Smooth muscle cell (in vitro differentiated cells): ENCODE measurements around the gene EYA2. TPM values are rescaled to one million over a fixed set of nuclear protein-coding genes. Genes with fewer than 3 reads are reported as not detected.

Source experiments
- DNase-seq: peaks from one replicate; lab custom pipeline; 2025; ENCODE audit not compliant: unreplicated experiment; lab: John Stamatoyannopoulos, UW
- H2AFZ ChIP-seq: fragments of 200-600 bp; sonication (generic); 2 replicates; pipeline ENCODE4 v1.6.0; 2016; ENCODE audit warnings: antibody characterized with exemption, low read depth, mild to moderate bottlenecking
- H3F3A ChIP-seq: fragments of 200-600 bp; sonication (generic); 2 replicates; pipeline ENCODE4 v1.6.0; 2017; ENCODE audit warnings: antibody characterized with exemption, low read depth
- H3K27ac ChIP-seq: fragments of 200-600 bp; sonication (generic); 2 replicates; pipeline ENCODE4 v1.5.1; 2016; ENCODE audit warnings: low read depth, mild to moderate bottlenecking
- H3K27me3 ChIP-seq: fragments of 200-600 bp; sonication (generic); 2 replicates; pipeline ENCODE4 v1.6.1; 2016; ENCODE audit warnings: low read depth, mild to moderate bottlenecking
- H3K36me3 ChIP-seq: fragments of 200-600 bp; sonication (generic); 2 replicates; pipeline ENCODE4 v1.5.1; 2016; ENCODE audit warnings: low read depth
- H3K4me1 ChIP-seq: fragments of 200-600 bp; sonication (generic); 2 replicates; pipeline ENCODE4 v1.5.1; 2016; ENCODE audit warnings: low read depth
- H3K4me2 ChIP-seq: fragments of 200-600 bp; sonication (generic); 2 replicates; pipeline ENCODE4 v1.6.0; 2016; ENCODE audit warnings: mild to moderate bottlenecking
- H3K4me3 ChIP-seq: fragments of 200-600 bp; sonication (generic); 2 replicates; pipeline ENCODE4 v1.5.1; 2016; ENCODE audit warnings: mild to moderate bottlenecking
- H3K79me2 ChIP-seq: fragments of 200-600 bp; sonication (generic); 2 replicates; pipeline ENCODE4 v1.6.0; 2016; ENCODE audit warnings: low read depth, mild to moderate bottlenecking
- H3K9ac ChIP-seq: fragments of 200-600 bp; sonication (generic); 2 replicates; pipeline ENCODE4 v1.6.0; 2016; ENCODE audit warnings: low read depth
- H3K9me3 ChIP-seq: fragments of 200-600 bp; sonication (generic); replicated peaks from 2 replicates; pipeline ENCODE4 v1.5.1; 2016; ENCODE audit warnings: low read depth
- H4K20me1 ChIP-seq: fragments of 200-600 bp; sonication (generic); 2 replicates; pipeline ENCODE4 v1.6.0; 2016; ENCODE audit warnings: low read depth
- CTCF ChIP-seq: fragments of 200-600 bp; sonication (generic); IDR thresholded peaks from 2 replicates; pipeline ENCODE4 v1.5.1; 2017; ENCODE audit warnings: borderline replicate concordance, mild to moderate bottlenecking, antibody characterized with exemption; ENCODE audit not compliant: insufficient read depth, poor library complexity, severe bottlenecking
- WGBS: methylation state at CpG from one replicate; pipeline ENCODE4 v1.1.7; 2016; ENCODE audit warnings: low lambda C conversion rate; 5-methylcytosine and 5-hydroxymethylcytosine counted together
- polyA plus RNA-seq: library from polyadenylated mRNA; unstranded; fragments of >200 nt; fragmentation: Nextera tagmentation; extraction: Ambion mirVana; gene quantifications from 2 replicates; pipeline ENCODE4 v1.2.1, GENCODE V29; 2016
- total RNA-seq: library from RNA; depleted of rRNA; stranded (reverse); fragments of >200 nt; gene quantifications from 2 replicates; pipeline ENCODE4 v1.2.3, GENCODE V29; 2014

The EYA2 gene
- total and polyA plus RNA-seq, 2 experiments from 2014 or later = 0.98 to 1.3 TPM

- Histone ChIP-seq H3K4me1 (no peaks in the 10 kb centered on the region), H2AFZ (no peak overlapping the region), H3K27me3 (no peaks in the 10 kb centered on the region), H4K20me1 (peaks cover 12% of the 10 kb centered on the region), H3K79me2 (peaks cover under 1% of the 10 kb centered on the region), H3K9ac (no peak overlapping the region), H3K27ac (no peak overlapping the region), H3K9me3 (no peaks in the 10 kb centered on the region), H3K36me3 (peaks cover 9% of the 10 kb centered on the region), H3K4me2 (no peak overlapping the region), H3K4me3 (no peak overlapping the region), H3F3A (no peaks in the 10 kb centered on the region)
- no peak for TF ChIP-seq CTCF
- WGBS = 95% methylated on average over 16 of the region's 16 CpGs
- no peak for DNase-seq
Measured at GRCh38 chr20:47221036-47221625, 326.5 kb downstream of the EYA2 start.

GRCh38 chr20:47222468-47223119 is 328.0 kb downstream of the EYA2 start:
- Histone ChIP-seq H3K4me1 (no peaks in the 10 kb centered on the region), H3F3A (no peaks in the 10 kb centered on the region), H3K36me3 (peaks cover 9% of the 10 kb centered on the region), H4K20me1 (peaks cover 12% of the 10 kb centered on the region), H3K9ac (no peak overlapping the region), H3K79me2 (no peaks in the 10 kb centered on the region), H3K4me3 (no peak overlapping the region), H2AFZ (no peak overlapping the region), H3K27me3 (no peaks in the 10 kb centered on the region), H3K9me3 (no peaks in the 10 kb centered on the region), H3K27ac (no peak overlapping the region), H3K4me2 (no peak overlapping the region)
- TF ChIP-seq CTCF = no peak
- no peak for DNase-seq
- WGBS = 98% methylated on average over 12 of the region's 12 CpGs

- no peak overlapping the region for H3K9ac ChIP-seq
- H3K36me3 ChIP-seq = peaks cover 15% of the 10 kb centered on the region
- H4K20me1 ChIP-seq = peaks cover 12% of the 10 kb centered on the region
- TF ChIP-seq CTCF = no peak
- H3K4me2 ChIP-seq = no peak overlapping the region
- WGBS = 93% methylated on average over 1 of the region's 1 CpG
- no peaks in the 10 kb centered on the region for H3F3A ChIP-seq
- H3K4me3 ChIP-seq = no peak overlapping the region
- no peaks in the 10 kb centered on the region for H3K4me1 ChIP-seq
- H3K27ac ChIP-seq = no peak overlapping the region
- no peaks in the 10 kb centered on the region for H3K9me3 ChIP-seq
- H2AFZ ChIP-seq = no peak overlapping the region
- no peaks in the 10 kb centered on the region for H3K79me2 ChIP-seq
- DNase-seq = no peak
- H3K27me3 ChIP-seq = no peaks in the 10 kb centered on the region
Measured at GRCh38 chr20:47223896-47224295, 329.3 kb downstream of the EYA2 start.
